ENCODE results near the gene CD8A.

Gene CD8A

GRCh38 chr2:86807133-86807467 lies 16.4 kb upstream of the CD8A start:
- DNase-seq (ENCODE audit: insufficient read length), result no peak
- FAIRE-seq, result no peak
- TF ChIP-seq POLR2AphosphoS5 (IDR thresholded peaks at IDR 0.05; ENCODE audit: low read depth, low read length) (no peak), TAF1 (IDR thresholded peaks at IDR 0.05; ENCODE audit: borderline replicate concordance, low read depth, low read length) (no peak), POLR2A (IDR thresholded peaks at IDR 0.05; ENCODE audit: low read depth, low read length) (no peak)

GRCh38 chr2:86806059-86806857 lies 15.5 kb upstream of the CD8A start:
- TF ChIP-seq TAF1 (IDR thresholded peaks at IDR 0.05; ENCODE audit: borderline replicate concordance, low read depth, low read length) (no peak), POLR2AphosphoS5 (IDR thresholded peaks at IDR 0.05; ENCODE audit: low read depth, low read length) (no peak), POLR2A (IDR thresholded peaks at IDR 0.05; ENCODE audit: low read depth, low read length) (no peak)
- no peak for FAIRE-seq

GRCh38 chr2:86800856-86801567 lies 10.3 kb upstream of the CD8A start:
- FAIRE-seq (no peak), DNase-seq (ENCODE audit: insufficient read length) (no peak)
- TF ChIP-seq POLR2AphosphoS5 (IDR thresholded peaks at IDR 0.05; ENCODE audit: low read depth, low read length), result no peak
- TF ChIP-seq TAF1 (IDR thresholded peaks at IDR 0.05; ENCODE audit: borderline replicate concordance, low read depth, low read length), result no peak
- TF ChIP-seq POLR2A (IDR thresholded peaks at IDR 0.05; ENCODE audit: low read depth, low read length), result no peak

More at GRCh38 chr2:86806059-86806857, 15.5 kb upstream of the CD8A start:
- DNase-seq (ENCODE audit: insufficient read length), result no peak

- no peak for FAIRE-seq
- DNase-seq (ENCODE audit: insufficient read length), result no peak
- no peak for TF ChIP-seq TAF1 (IDR thresholded peaks at IDR 0.05; ENCODE audit: borderline replicate concordance, low read depth, low read length)
- no peak for TF ChIP-seq POLR2AphosphoS5 (IDR thresholded peaks at IDR 0.05; ENCODE audit: low read depth, low read length)
- TF ChIP-seq POLR2A (IDR thresholded peaks at IDR 0.05; ENCODE audit: low read depth, low read length), result no peak
These were observed 4.1 kb upstream of the CD8A start for GRCh38 chr2:86794861-86795260.

- no peak for DNase-seq (ENCODE audit: insufficient read length)
- no peak for FAIRE-seq
- TF ChIP-seq POLR2AphosphoS5 (IDR thresholded peaks at IDR 0.05; ENCODE audit: low read depth, low read length), result no peak
- TF ChIP-seq POLR2A (IDR thresholded peaks at IDR 0.05; ENCODE audit: low read depth, low read length), result no peak
- TF ChIP-seq TAF1 (IDR thresholded peaks at IDR 0.05; ENCODE audit: borderline replicate concordance, low read depth, low read length), result no peak
These were observed 3.0 kb upstream of the CD8A start for GRCh38 chr2:86793752-86794151.

- DNase-seq (ENCODE audit: insufficient read length) (no peak), FAIRE-seq (no peak)
- TF ChIP-seq POLR2AphosphoS5 (IDR thresholded peaks at IDR 0.05; ENCODE audit: low read depth, low read length) (no peak), POLR2A (IDR thresholded peaks at IDR 0.05; ENCODE audit: low read depth, low read length) (no peak), TAF1 (IDR thresholded peaks at IDR 0.05; ENCODE audit: borderline replicate concordance, low read depth, low read length) (no peak)
These were observed 860 bp upstream of the CD8A start for GRCh38 chr2:86791573-86791972.

- FAIRE-seq (no peak), DNase-seq (ENCODE audit: insufficient read length) (no peak)
These were observed 508 bp downstream of the CD8A start for GRCh38 chr2:86790134-86790675.

GRCh38 chr2:86789687-86790133 lies 1.0 kb downstream of the CD8A start:
- DNase-seq (ENCODE audit: insufficient read length) (no peak), FAIRE-seq (no peak)
- TF ChIP-seq TAF1 (IDR thresholded peaks at IDR 0.05; ENCODE audit: borderline replicate concordance, low read depth, low read length) (no peak), POLR2AphosphoS5 (IDR thresholded peaks at IDR 0.05; ENCODE audit: low read depth, low read length) (no peak), POLR2A (IDR thresholded peaks at IDR 0.05; ENCODE audit: low read depth, low read length) (no peak)

More at GRCh38 chr2:86790134-86790675, 508 bp downstream of the CD8A start:
- no peak for TF ChIP-seq POLR2AphosphoS5 (IDR thresholded peaks at IDR 0.05; ENCODE audit: low read depth, low read length)
- TF ChIP-seq POLR2A (IDR thresholded peaks at IDR 0.05; ENCODE audit: low read depth, low read length), result no peak
- TF ChIP-seq TAF1 (IDR thresholded peaks at IDR 0.05; ENCODE audit: borderline replicate concordance, low read depth, low read length), result no peak

- FAIRE-seq, result no peak
- TF ChIP-seq TAF1 (IDR thresholded peaks at IDR 0.05; ENCODE audit: borderline replicate concordance, low read depth, low read length), result no peak
- TF ChIP-seq POLR2AphosphoS5 (IDR thresholded peaks at IDR 0.05; ENCODE audit: low read depth, low read length), result no peak
- no peak for TF ChIP-seq POLR2A (IDR thresholded peaks at IDR 0.05; ENCODE audit: low read depth, low read length)
- no peak for DNase-seq (ENCODE audit: insufficient read length)
These were observed 1.6 kb downstream of the CD8A start for GRCh38 chr2:86788881-86789686.

- DNase-seq (ENCODE audit: insufficient read length), result no peak
- no peak for TF ChIP-seq POLR2A (IDR thresholded peaks at IDR 0.05; ENCODE audit: low read depth, low read length)
- TF ChIP-seq TAF1 (IDR thresholded peaks at IDR 0.05; ENCODE audit: borderline replicate concordance, low read depth, low read length), result no peak
- no peak for TF ChIP-seq POLR2AphosphoS5 (IDR thresholded peaks at IDR 0.05; ENCODE audit: low read depth, low read length)
- no peak for FAIRE-seq
These were observed 2.5 kb downstream of the CD8A start for GRCh38 chr2:86788165-86788564.

- DNase-seq (ENCODE audit: insufficient read length), result no peak
- FAIRE-seq, result no peak
- no peak for TF ChIP-seq POLR2AphosphoS5 (IDR thresholded peaks at IDR 0.05; ENCODE audit: low read depth, low read length)
These were observed 3.0 kb downstream of the CD8A start for GRCh38 chr2:86787736-86788135.

Measured in GM12892 (cell line).